HepG2 (cell line): ENCODE data around the gene GLDN. TPM values are rescaled to one million over a fixed set of nuclear protein-coding genes. Genes with fewer than 3 reads are reported as not detected.

Source experiments
- ATAC-seq: fragments of 200-7000 bp; cut with Tn5 transposase; 3 replicates; pipeline ENCODE4 v1.9.1; 2020; ENCODE audit warnings: mild to moderate bottlenecking, moderate library complexity
- BruUV-seq: library from RNA; stranded (reverse); fragments of 400-500 nt; replicated peaks from 2 replicates; lab custom pipeline; 2021; lab: Mats Ljungman, UMichigan
- CTCF ChIA-PET: fragments of 300-600 bp; formaldehyde crosslinking; extraction: SDS; loops from one replicate; lab custom pipeline; 2021; ENCODE audit warnings: low total read pairs, inconsistent platforms, low intra/inter-chr PET ratio; lab: Yijun Ruan, JAX
- POLR2A ChIA-PET: fragments of 350-600 bp; sonication (Branson Sonifier 250); formaldehyde crosslinking; loops from one replicate; lab custom pipeline; 2020; ENCODE audit warnings: antibody characterized with exemption, inconsistent platforms; lab: Yijun Ruan, JAX
- DNase-seq: peaks from one replicate; pipeline ENCODE4 v3.0.0-alpha.2; 2015; ENCODE audit warnings: low spot score
- FAIRE-seq: peaks from 3 replicates; lab custom pipeline; 2011; peaks lifted over from hg19 to GRCh38; lab: Jason Lieb, UNC
- H2AFZ ChIP-seq: one replicate; pipeline ENCODE4 v1.6.1; 2011; ENCODE audit warnings: low read length, inconsistent platforms
- H3K27ac ChIP-seq: fragments of 300-600 bp; 3 replicates; pipeline ENCODE4 v1.8.0; 2011; ENCODE audit warnings: mixed run types, mild to moderate bottlenecking, mixed read lengths, low read length, inconsistent platforms; ENCODE audit not compliant: insufficient read depth; ENCODE audit errors: extremely low read length
- H3K27me3 ChIP-seq, 2 experiments: fragments of 200-600 bp in 1 of 2; 2 replicates in 1 of 2; 3 replicates in 1 of 2; pipeline versions ENCODE4 v1.6.0 to v1.8.0; 2011; ENCODE audit warnings: low read length in 2 of 2, mild to moderate bottlenecking in 2 of 2, moderate library complexity in 2 of 2, inconsistent platforms in 1 of 2; ENCODE audit not compliant: insufficient read depth in 2 of 2, control insufficient read depth in 1 of 2
- H3K36me3 ChIP-seq, 2 experiments: fragments of 200-600 bp in 1 of 2; replicated peaks in 1 of 2; 2 replicates in 1 of 2; 3 replicates in 1 of 2; pipeline versions ENCODE4 v1.5.1 to v1.8.0; 2011; ENCODE audit warnings: low read length in 2 of 2, inconsistent platforms in 1 of 2; ENCODE audit not compliant: insufficient read depth in 2 of 2, control insufficient read depth in 1 of 2
- H3K4me1 ChIP-seq: 2 replicates; pipeline ENCODE4 v1.5.1; 2012; ENCODE audit warnings: low read length, inconsistent platforms; ENCODE audit not compliant: insufficient read depth
- H3K4me2 ChIP-seq: 2 replicates; pipeline ENCODE4 v1.6.0; 2011; ENCODE audit warnings: low read depth, low read length, inconsistent platforms
- H3K4me3 ChIP-seq, 3 experiments: fragments of 200-600 bp in 1 of 3; sonication (generic), shearing (Covaris generic) in 1 of 3; replicated peaks in 1 of 3; 2 replicates each; pipeline ENCODE4 v1.5.1; 2011 to 2016; ENCODE audit warnings: low read length in 3 of 3, inconsistent platforms in 2 of 3, low read depth in 2 of 3, mild to moderate bottlenecking in 2 of 3, control low read depth in 1 of 3, mixed read lengths in 1 of 3; ENCODE audit not compliant: insufficient read depth in 1 of 3
- H3K79me2 ChIP-seq: one replicate; pipeline ENCODE4 v1.6.1; 2011; ENCODE audit warnings: low read length, inconsistent platforms; ENCODE audit not compliant: insufficient read depth
- H3K9ac ChIP-seq: 2 replicates; pipeline ENCODE4 v1.6.0; 2011; ENCODE audit warnings: mild to moderate bottlenecking, low read depth, low read length, inconsistent platforms; ENCODE audit not compliant: insufficient read depth
- H3K9me3 ChIP-seq: 2 replicates; pipeline ENCODE4 v1.5.1; 2012; ENCODE audit warnings: mild to moderate bottlenecking, low read length
- H4K20me1 ChIP-seq: 2 replicates; pipeline ENCODE4 v1.6.0; 2011; ENCODE audit warnings: inconsistent platforms, mild to moderate bottlenecking, low read length, moderate library complexity; ENCODE audit not compliant: insufficient read depth
- BCL3 ChIP-seq: sonication (generic); formaldehyde crosslinking; IDR thresholded peaks from 2 replicates; pipeline ENCODE4 v1.5.1; 2020; ENCODE audit warnings: mild to moderate bottlenecking, missing genetic modification reagents, moderate library complexity
- CENPT ChIP-seq: sonication (generic); formaldehyde crosslinking; IDR thresholded peaks from 2 replicates; pipeline ENCODE4 v1.8.0; 2022; ENCODE audit warnings: low read depth, mild to moderate bottlenecking, moderate library complexity, missing genetic modification reagents
- FOSL1 ChIP-seq: sonication (generic); formaldehyde crosslinking; IDR thresholded peaks from 2 replicates; pipeline ENCODE4 v1.9.0; 2021; ENCODE audit warnings: missing genetic modification reagents, borderline replicate concordance
- HNF4G ChIP-seq, 2 experiments: sonication (generic) in 1 of 2; formaldehyde crosslinking in 1 of 2; IDR thresholded peaks; 2 replicates each; pipeline versions ENCODE4 v1.4.0 to v1.6.1; 2011 to 2020; ENCODE audit warnings: borderline replicate concordance in 2 of 2, low read depth in 2 of 2, mild to moderate bottlenecking in 2 of 2, low read length in 1 of 2, missing genetic modification reagents in 1 of 2, moderate library complexity in 1 of 2
- MTF2 ChIP-seq: sonication (generic); formaldehyde crosslinking; IDR thresholded peaks from 2 replicates; pipeline ENCODE4 v1.5.0; 2020; ENCODE audit warnings: missing genetic modification reagents, borderline replicate concordance
- POLR2A ChIP-seq, 2 experiments: IDR thresholded peaks; 2 replicates each; pipeline ENCODE4 v1.6.1; 2011; ENCODE audit warnings: low read depth in 2 of 2, low read length in 2 of 2, mild to moderate bottlenecking in 1 of 2, moderate library complexity in 1 of 2; ENCODE audit not compliant: insufficient read depth in 1 of 2
- RELA ChIP-seq: sonication (generic); formaldehyde crosslinking; IDR thresholded peaks from 2 replicates; pipeline ENCODE4 v1.4.0; 2020; ENCODE audit warnings: missing genetic modification reagents
- SIX4 ChIP-seq: sonication (generic); formaldehyde crosslinking; IDR thresholded peaks from 2 replicates; pipeline ENCODE4 v1.4.0; 2020; ENCODE audit warnings: missing genetic modification reagents
- TCF12 ChIP-seq, 2 experiments: fragments of 450-650 bp in 1 of 2; sonication (generic) in 1 of 2; formaldehyde crosslinking in 1 of 2; IDR thresholded peaks; 2 replicates each; pipeline versions ENCODE4 v1.6.1 to v1.8.0; 2017 to 2022; ENCODE audit warnings: antibody characterized with exemption in 1 of 2, mild to moderate bottlenecking in 1 of 2, missing genetic modification reagents in 1 of 2, moderate library complexity in 1 of 2
- THAP8 ChIP-seq: sonication (generic); formaldehyde crosslinking; IDR thresholded peaks from 2 replicates; pipeline ENCODE4 v1.5.1; 2020; ENCODE audit warnings: missing genetic modification reagents, mild to moderate bottlenecking, borderline replicate concordance
- ZNF496 ChIP-seq: sonication (generic); formaldehyde crosslinking; IDR thresholded peaks from 2 replicates; pipeline ENCODE4 v1.8.1; 2023; ENCODE audit warnings: mild to moderate bottlenecking, moderate library complexity, missing genetic modification reagents; ENCODE audit not compliant: insufficient replicate concordance
- ZNF572 ChIP-seq: sonication (generic); formaldehyde crosslinking; IDR thresholded peaks from 2 replicates; pipeline ENCODE4 v1.5.1; 2020; ENCODE audit warnings: mild to moderate bottlenecking, missing genetic modification reagents
- ZNF597 ChIP-seq: sonication (generic); formaldehyde crosslinking; IDR thresholded peaks from 2 replicates; pipeline ENCODE4 v1.5.0; 2020; ENCODE audit warnings: missing genetic modification reagents
- ZNF749 ChIP-seq: sonication (generic); formaldehyde crosslinking; IDR thresholded peaks from 2 replicates; pipeline ENCODE4 v1.8.0; 2022; ENCODE audit warnings: mild to moderate bottlenecking, missing genetic modification reagents, moderate library complexity, borderline replicate concordance
- ZSCAN20 ChIP-seq: sonication (generic); formaldehyde crosslinking; IDR thresholded peaks from 2 replicates; pipeline ENCODE4 v1.4.0; 2020; ENCODE audit warnings: missing genetic modification reagents, mild to moderate bottlenecking, borderline replicate concordance
- WGBS: methylation state at CpG from one replicate; pipeline ENCODE4 v1.1.6; 2017; ENCODE audit warnings: low lambda C conversion rate; 5-methylcytosine and 5-hydroxymethylcytosine counted together
- in situ Hi-C: cut with HindIII; loops from 2 replicates; pipeline ENCODE4 v1.10.0; 2017; ENCODE audit warnings: low pct_unique_long_range_greater_than_20kb; ENCODE audit not compliant: extremely low pct_ligation_motif_present
- intact Hi-C: fragments of 100-400 bp; cut with micrococcal nuclease; formaldehyde crosslinking; loops from one replicate; pipeline ENCODE4 v1.10.0; 2022; ENCODE audit not compliant: unreplicated experiment
- polyA plus RNA-seq, 8 experiments: library from polyadenylated mRNA; depleted of rRNA in 3 of 8; stranded (reverse) in 7 of 8; unstranded in 1 of 8; fragments of >200 nt; fragmentation: Illumina TruSeq in 4 of 8; extraction: Trizol in 4 of 8; gene quantifications; 2 replicates each; pipeline versions ENCODE4 v1.2.1 to v1.2.3, GENCODE V29; 2011 to 2016; ENCODE audit warnings: low read depth in 4 of 8, missing spikeins in 1 of 8, mixed read lengths in 1 of 8; ENCODE audit not compliant: insufficient read depth in 1 of 8
- total RNA-seq, 5 experiments: library from RNA; depleted of rRNA; stranded (reverse); fragments of >200 nt; fragmentation: Illumina TruSeq; extraction: Trizol; gene quantifications; 2 replicates each; pipeline ENCODE4 v1.2.3, GENCODE V29; 2016; ENCODE audit warnings: low read depth in 1 of 5
- TF ChIP-seq, protein P1 (sequence below): sonication (generic); formaldehyde crosslinking; IDR thresholded peaks from 2 replicates; pipeline ENCODE4 v1.5.1; 2020; ENCODE audit warnings: missing genetic modification reagents, mild to moderate bottlenecking, borderline replicate concordance

GLDN gene
- total and polyA plus RNA-seq, 2 of the 13 experiments (the other 11 are each of a cell fraction or from before 2014, with no cell fraction given): 0.86 to 1.0 TPM

GRCh38 chr15:51331141-51331540 is 10.3 kb upstream of the GLDN start (continued):
- TF ChIP-seq, protein P1, sequence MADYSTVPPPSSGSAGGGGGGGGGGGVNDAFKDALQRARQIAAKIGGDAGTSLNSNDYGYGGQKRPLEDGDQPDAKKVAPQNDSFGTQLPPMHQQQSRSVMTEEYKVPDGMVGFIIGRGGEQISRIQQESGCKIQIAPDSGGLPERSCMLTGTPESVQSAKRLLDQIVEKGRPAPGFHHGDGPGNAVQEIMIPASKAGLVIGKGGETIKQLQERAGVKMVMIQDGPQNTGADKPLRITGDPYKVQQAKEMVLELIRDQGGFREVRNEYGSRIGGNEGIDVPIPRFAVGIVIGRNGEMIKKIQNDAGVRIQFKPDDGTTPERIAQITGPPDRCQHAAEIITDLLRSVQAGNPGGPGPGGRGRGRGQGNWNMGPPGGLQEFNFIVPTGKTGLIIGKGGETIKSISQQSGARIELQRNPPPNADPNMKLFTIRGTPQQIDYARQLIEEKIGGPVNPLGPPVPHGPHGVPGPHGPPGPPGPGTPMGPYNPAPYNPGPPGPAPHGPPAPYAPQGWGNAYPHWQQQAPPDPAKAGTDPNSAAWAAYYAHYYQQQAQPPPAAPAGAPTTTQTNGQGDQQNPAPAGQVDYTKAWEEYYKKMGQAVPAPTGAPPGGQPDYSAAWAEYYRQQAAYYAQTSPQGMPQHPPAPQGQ: no peak
- TF ChIP-seq HNF4G (IDR thresholded peaks at IDR 0.05; ENCODE audit: borderline replicate concordance, low read depth, low read length) (no peak), HNF4G (CRISPR knock-in tag; IDR thresholded peaks at IDR 0.05; ENCODE audit: borderline replicate concordance, low read depth) (no peak), ZSCAN20 (CRISPR knock-in tag) (no peak), RELA (CRISPR knock-in tag) (no peak), MTF2 (CRISPR knock-in tag) (no peak), ZNF496 (CRISPR knock-in tag) (no peak), SIX4 (no peak), FOSL1 (CRISPR knock-in tag) (no peak), ZNF749 (CRISPR knock-in tag) (no peak)

- no peak overlapping the region for H3K4me2 ChIP-seq
- H3K9me3 ChIP-seq: no peaks in the 10 kb centered on the region
- H3K9ac ChIP-seq: no peak overlapping the region
- no peaks in the 10 kb centered on the region; a peak in 1 of 5 replicates for H3K27me3 ChIP-seq
- ATAC-seq (no peak), DNase-seq (no peak), FAIRE-seq (no peak)
- H4K20me1 ChIP-seq: no peaks in the 10 kb centered on the region
- H3K4me1 ChIP-seq: peaks cover 26% of the 10 kb centered on the region
- H3K79me2 ChIP-seq: no peaks in the 10 kb centered on the region
- 52% methylated on average over 4 of the region's 4 CpGs for WGBS
- no peak overlapping the region for H3K27ac ChIP-seq
- intact Hi-C loops (no loop called here), in situ Hi-C loops (no loop called here)
- POLR2A ChIA-PET: no interaction called here
- H2AFZ ChIP-seq: no peak overlapping the region
- CTCF ChIA-PET: no interaction called here
- H3K4me3 ChIP-seq: no peak overlapping the region
- H3K36me3 ChIP-seq: no peaks in the 10 kb centered on the region
- no TSS peak for BruUV-seq
- no peak for TF ChIP-seq TCF12 (IDR thresholded peaks at IDR 0.05)
- no peak for TF ChIP-seq TCF12 (CRISPR knock-in tag; IDR thresholded peaks at IDR 0.05)
- no peak for TF ChIP-seq ZNF597 (CRISPR knock-in tag)
- no peak for TF ChIP-seq CENPT (CRISPR knock-in tag)
- no peak for TF ChIP-seq ZNF572 (CRISPR knock-in tag)
- TF ChIP-seq THAP8: no peak
- no peak for TF ChIP-seq BCL3
- TF ChIP-seq POLR2A (IDR thresholded peaks at IDR 0.05; ENCODE audit: insufficient read depth in 1 of 2, low read depth in 2 of 2, low read length in 2 of 2): no peak
Measured at GRCh38 chr15:51332206-51333147, 9.0 kb upstream of the GLDN start.
